ENCODE measurements around the gene UTP25.

DNA sequence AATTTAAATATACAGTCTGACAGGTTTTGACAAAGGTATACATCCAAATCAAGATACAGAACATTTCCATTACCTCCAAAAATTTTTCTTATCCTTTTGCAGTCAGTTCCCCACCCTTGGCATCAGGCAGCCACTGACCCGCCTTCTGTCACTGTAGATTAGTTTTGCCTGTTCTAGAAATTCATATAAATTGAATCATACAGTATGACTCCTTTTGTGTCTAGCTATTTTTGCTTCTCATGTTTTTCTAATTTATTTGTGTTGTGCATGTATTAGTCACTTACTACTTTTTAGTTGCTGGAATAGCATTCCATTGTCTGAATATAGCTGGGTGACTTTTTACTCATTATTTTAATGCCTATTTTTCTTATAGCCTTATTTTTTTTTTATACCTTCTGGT, 3.8 kb downstream of the UTP25 start:
- TF ChIP-seq POLR2AphosphoS5 (IDR thresholded peaks at IDR 0.05; ENCODE audit: low read depth, low read length): no peak
- no peak for TF ChIP-seq POLR2A (IDR thresholded peaks at IDR 0.05; ENCODE audit: low read depth, low read length)

Data from GM12891 (cell line).